PFSK-1 (cell line): Measurements from ENCODE around the gene LAMB3.

Source experiments
- FOXP2 ChIP-seq: optimal IDR thresholded peaks from 2 replicates; pipeline ENCODE3; 2011; ENCODE audit warnings: borderline replicate concordance, control low read depth, inconsistent platforms; ENCODE audit not compliant: insufficient read depth; ENCODE audit errors: extremely low read length, extremely low read depth
- POLR2AphosphoS5 ChIP-seq: IDR thresholded peaks from 2 replicates; pipeline ENCODE4 v1.6.1; 2012; ENCODE audit warnings: low read depth, mild to moderate bottlenecking, control low read depth, low read length, moderate library complexity
- REST ChIP-seq, 2 experiments: IDR thresholded peaks; 2 replicates each; pipeline versions ENCODE4 v1.6.1 to v1.8.0; 2011 to 2012; ENCODE audit warnings: low read depth in 2 of 2, low read length in 2 of 2, control low read depth in 1 of 2, inconsistent platforms in 1 of 2, mild to moderate bottlenecking in 1 of 2, moderate library complexity in 1 of 2; ENCODE audit not compliant: insufficient read depth in 1 of 2
- SIN3A ChIP-seq: IDR thresholded peaks from 2 replicates; pipeline ENCODE4 v1.6.1; 2012; ENCODE audit warnings: mild to moderate bottlenecking, low read length, moderate library complexity, borderline replicate concordance; ENCODE audit not compliant: insufficient read depth
- TAF1 ChIP-seq: IDR thresholded peaks from 2 replicates; pipeline ENCODE4 v1.6.1; 2012; ENCODE audit warnings: low read length, control low read depth, borderline replicate concordance; ENCODE audit not compliant: insufficient read depth

The LAMB3 gene

GRCh38 chr1:209678981-209679539 is 26.8 kb upstream of the LAMB3 start:
- TF ChIP-seq FOXP2 (no peak), TAF1 (no peak), SIN3A (no peak), REST (IDR thresholded peaks at IDR 0.05; ENCODE audit: insufficient read depth in 1 of 2, low read depth in 2 of 2, low read length in 2 of 2) (no peak), POLR2AphosphoS5 (no peak)

- TF ChIP-seq TAF1 (no peak), REST (IDR thresholded peaks at IDR 0.05; ENCODE audit: insufficient read depth in 1 of 2, low read depth in 2 of 2, low read length in 2 of 2) (no peak), FOXP2 (no peak), POLR2AphosphoS5 (no peak)
These were observed 23.4 kb upstream of the LAMB3 start for GRCh38 chr1:209675565-209676154.

- no peak for TF ChIP-seq FOXP2
- no peak for TF ChIP-seq SIN3A
- TF ChIP-seq TAF1, result no peak
- no peak for TF ChIP-seq POLR2AphosphoS5
- TF ChIP-seq REST (IDR thresholded peaks at IDR 0.05; ENCODE audit: insufficient read depth in 1 of 2, low read depth in 2 of 2, low read length in 2 of 2), result no peak
These were observed 22.8 kb upstream of the LAMB3 start, which contains the start of gene G0S2 for GRCh38 chr1:209674957-209675564. Gene G0S2, plus strand, starts transcription at chr1:209675412. Its CDS starts 273 bp downstream, at chr1:209675685.

- no peak for TF ChIP-seq TAF1
- TF ChIP-seq POLR2AphosphoS5, result no peak
- TF ChIP-seq FOXP2, result no peak
- no peak for TF ChIP-seq SIN3A
- no peak for TF ChIP-seq REST (IDR thresholded peaks at IDR 0.05; ENCODE audit: insufficient read depth in 1 of 2, low read depth in 2 of 2, low read length in 2 of 2)
These were observed 21.6 kb upstream of the LAMB3 start for GRCh38 chr1:209673631-209674417.
